ENCODE results near the gene SNRPD2. TPM values are rescaled to one million over a fixed set of nuclear protein-coding genes. Genes with fewer than 3 reads are reported as not detected.

The SNRPD2 gene
- polyA plus RNA-seq, 1 donor from 2014 or later: 841 TPM

GRCh38 chr19:45681391-45682015, 10.2 kb downstream of the SNRPD2 start:
- H3K4me1 Mint-ChIP-seq: peaks cover 7 to 13% (median 10%) of the 10 kb centered on the region in 3 donors
- peak overlapping the region; percentile 51 to 68 (median 53) for H3K27ac Mint-ChIP-seq
- no peaks in the 10 kb centered on the region for H3K9me3 Mint-ChIP-seq
- H3K4me3 Mint-ChIP-seq: peak overlapping the region; percentile 63 to 91 (median 84)
- H3K36me3 Mint-ChIP-seq: peaks cover 1% of the 10 kb centered on the region
- peaks cover 13% of the 10 kb centered on the region for H3K27me3 Mint-ChIP-seq

GRCh38 chr19:45677351-45678230, 14.2 kb downstream of the SNRPD2 start:
- Mint-ChIP-seq H3K4me3 (peak overlapping the region; percentile 61 to 96 (median 80)), H3K9me3 (no peaks in the 10 kb centered on the region), H3K4me1 (peaks cover 7 to 15% (median 12%) of the 10 kb centered on the region in 3 donors), H3K27ac (peak overlapping the region in 1 of 3 donors; percentile 71), H3K27me3 (peaks cover 16% of the 10 kb centered on the region), H3K36me3 (no peaks in the 10 kb centered on the region)

GRCh38 chr19:45676851-45677263, 14.9 kb downstream of the SNRPD2 start:
- H3K36me3 Mint-ChIP-seq: no peaks in the 10 kb centered on the region
- no peaks in the 10 kb centered on the region for H3K9me3 Mint-ChIP-seq
- H3K27ac Mint-ChIP-seq: no peak overlapping the region
- H3K27me3 Mint-ChIP-seq: peaks cover 16% of the 10 kb centered on the region
- H3K4me1 Mint-ChIP-seq: peaks cover 7 to 10% (median 10%) of the 10 kb centered on the region in 3 donors
- H3K4me3 Mint-ChIP-seq: peak overlapping the region; percentile 57 to 88 (median 67)

GRCh38 chr19:45674946-45675345, 16.8 kb downstream of the SNRPD2 start:
- Mint-ChIP-seq H3K36me3 (no peaks in the 10 kb centered on the region), H3K27ac (no peak overlapping the region), H3K4me3 (no peak overlapping the region)

GRCh38 chr19:45670670-45671453, 20.9 kb downstream of the SNRPD2 start:
- Mint-ChIP-seq H3K27me3 (peaks cover 30% of the 10 kb centered on the region), H3K4me1 (peaks cover 11 to 21% (median 12%) of the 10 kb centered on the region in 3 donors), H3K27ac (no peak overlapping the region), H3K4me3 (peak overlapping the region in 2 of 4 donors; percentile 43 to 85), H3K9me3 (peaks cover 0 to 1% (median 0%) of the 10 kb centered on the region in 3 donors), H3K36me3 (no peaks in the 10 kb centered on the region)

More at GRCh38 chr19:45674946-45675345, 16.8 kb downstream of the SNRPD2 start:
- peaks cover 7 to 13% (median 10%) of the 10 kb centered on the region in 3 donors for H3K4me1 Mint-ChIP-seq
- H3K9me3 Mint-ChIP-seq: peaks cover 0 to 1% (median 0%) of the 10 kb centered on the region in 3 donors
- H3K27me3 Mint-ChIP-seq: peaks cover 27% of the 10 kb centered on the region

GRCh38 chr19:45668342-45668871, 23.3 kb downstream of the SNRPD2 start:
- H3K4me3 Mint-ChIP-seq: peak overlapping the region; percentile 64 to 84 (median 79)
- H3K36me3 Mint-ChIP-seq: no peaks in the 10 kb centered on the region
- peaks cover 11 to 21% (median 12%) of the 10 kb centered on the region in 3 donors for H3K4me1 Mint-ChIP-seq
- peak overlapping the region in 2 of 3 donors; percentile 53 to 88 for H3K27ac Mint-ChIP-seq
- H3K27me3 Mint-ChIP-seq: peaks cover 30% of the 10 kb centered on the region
- peaks cover 0 to 1% (median 0%) of the 10 kb centered on the region in 3 donors for H3K9me3 Mint-ChIP-seq

- Mint-ChIP-seq H3K4me1 (peaks cover 11 to 21% (median 12%) of the 10 kb centered on the region in 3 donors), H3K36me3 (no peaks in the 10 kb centered on the region), H3K27me3 (peaks cover 30% of the 10 kb centered on the region), H3K4me3 (peak within 1 kb of the TSS; percentile 64 to 85 (median 82)), H3K9me3 (peaks cover 0 to 1% (median 0%) of the 10 kb centered on the region in 3 donors), H3K27ac (peak within 1 kb of the TSS in 2 of 3 donors; percentile 86 to 88)
Observed at GRCh38 chr19:45667620-45668341, 24.0 kb downstream of the SNRPD2 start, which contains the start of gene GIPR. TSS of gene GIPR (plus strand) at chr19:45668221. CDS start at chr19:45669521, 1,300 bp downstream.

GRCh38 chr19:45664575-45664974, 27.2 kb downstream of the SNRPD2 start:
- no peaks in the 10 kb centered on the region for H3K36me3 Mint-ChIP-seq
- no peak overlapping the region for H3K4me3 Mint-ChIP-seq
- peaks cover 0 to 1% (median 0%) of the 10 kb centered on the region in 3 donors for H3K9me3 Mint-ChIP-seq
- peaks cover 12 to 17% (median 14%) of the 10 kb centered on the region in 3 donors for H3K4me1 Mint-ChIP-seq
- H3K27ac Mint-ChIP-seq: no peak overlapping the region
- H3K27me3 Mint-ChIP-seq: peaks cover 25% of the 10 kb centered on the region

- Mint-ChIP-seq H3K4me1 (peaks cover 12 to 15% (median 13%) of the 10 kb centered on the region in 3 donors), H3K27me3 (peaks cover 18% of the 10 kb centered on the region), H3K4me3 (no peak overlapping the region)
Observed at GRCh38 chr19:45663800-45664199, 28.0 kb downstream of the SNRPD2 start.

GRCh38 chr19:45660636-45661035, 31.1 kb downstream of the SNRPD2 start:
- Mint-ChIP-seq H3K27ac (peak overlapping the region in 1 of 3 donors; percentile 57), H3K27me3 (peaks cover 6% of the 10 kb centered on the region), H3K9me3 (peaks cover 0 to 1% (median 0%) of the 10 kb centered on the region in 3 donors), H3K4me1 (peaks cover 0 to 5% (median 0%) of the 10 kb centered on the region in 3 donors), H3K4me3 (no peak overlapping the region), H3K36me3 (no peaks in the 10 kb centered on the region)

More at GRCh38 chr19:45663800-45664199, 28.0 kb downstream of the SNRPD2 start:
- no peaks in the 10 kb centered on the region for H3K36me3 Mint-ChIP-seq
- peaks cover 0 to 1% (median 0%) of the 10 kb centered on the region in 3 donors for H3K9me3 Mint-ChIP-seq
- H3K27ac Mint-ChIP-seq: no peak overlapping the region

- Mint-ChIP-seq H3K27me3 (peaks cover 6% of the 10 kb centered on the region), H3K4me3 (no peak overlapping the region), H3K9me3 (peaks cover 0 to 1% (median 0%) of the 10 kb centered on the region in 3 donors), H3K4me1 (peaks cover 0 to 5% (median 0%) of the 10 kb centered on the region in 3 donors), H3K27ac (no peak overlapping the region), H3K36me3 (no peaks in the 10 kb centered on the region)
Observed at GRCh38 chr19:45659096-45659729, 32.5 kb downstream of the SNRPD2 start.

- Mint-ChIP-seq H3K27me3 (peaks cover 6% of the 10 kb centered on the region), H3K36me3 (no peaks in the 10 kb centered on the region), H3K27ac (no peak overlapping the region), H3K9me3 (peaks cover 0 to 1% (median 0%) of the 10 kb centered on the region in 3 donors), H3K4me1 (peaks cover 0 to 5% (median 0%) of the 10 kb centered on the region in 3 donors), H3K4me3 (no peak overlapping the region)
Observed at GRCh38 chr19:45657520-45658167, 34.1 kb downstream of the SNRPD2 start.

- no peak overlapping the region for H3K27ac Mint-ChIP-seq
- H3K4me3 Mint-ChIP-seq: no peak overlapping the region
- no peaks in the 10 kb centered on the region for H3K36me3 Mint-ChIP-seq
- peaks cover 0 to 2% (median 0%) of the 10 kb centered on the region in 3 donors for H3K4me1 Mint-ChIP-seq
- H3K27me3 Mint-ChIP-seq: peaks cover 3% of the 10 kb centered on the region
- no peaks in the 10 kb centered on the region for H3K9me3 Mint-ChIP-seq
Observed at GRCh38 chr19:45655073-45655472, 36.7 kb downstream of the SNRPD2 start.

Data from IgD-negative memory B cell (primary cell).